Endothelial cell of umbilical vein (primary cell): ENCODE results near the gene DIAPH2. TPM values are rescaled to one million over a fixed set of nuclear protein-coding genes. Genes with fewer than 3 reads are reported as not detected.

Experiments
- BruUV-seq: library from RNA; stranded (reverse); fragments of 400-500 nt; replicated peaks from 2 replicates; lab custom pipeline; 2021; lab: Mats Ljungman, UMichigan
- CTCF ChIA-PET: fragments of 300-600, 350-600 bp; sonication (Branson Sonifier 250); formaldehyde crosslinking; loops from one replicate; lab custom pipeline; 2021; ENCODE audit warnings: antibody characterized with exemption, inconsistent platforms; lab: Charles Lee
- POLR2A ChIA-PET: fragments of 300-600, 350-600 bp; sonication (Branson Sonifier 250); formaldehyde crosslinking; loops from one replicate; lab custom pipeline; 2021; ENCODE audit warnings: antibody characterized with exemption, inconsistent platforms; lab: Charles Lee
- DNase-seq: peaks from one replicate; pipeline ENCODE4 v3.0.0-alpha.2; 2011; ENCODE audit warnings: low read depth, low spot score
- FAIRE-seq: peaks from 2 replicates; lab custom pipeline; 2011; peaks lifted over from hg19 to GRCh38; lab: Jason Lieb, UNC
- H2AFZ ChIP-seq: 2 replicates; pipeline ENCODE4 v1.6.0; 2012; ENCODE audit warnings: low read depth, low read length, control low read depth, inconsistent platforms
- H3K27ac ChIP-seq: 2 replicates; pipeline ENCODE4 v1.5.1; 2011; ENCODE audit warnings: low read depth, mild to moderate bottlenecking, control low read depth, low read length, moderate library complexity; ENCODE audit not compliant: insufficient read depth
- H3K27me3 ChIP-seq, 2 experiments: 2 replicates each; pipeline versions ENCODE4 v1.6.0 to v1.6.1; 2011; ENCODE audit warnings: low read length in 2 of 2, mixed read lengths in 1 of 2; ENCODE audit not compliant: control insufficient read depth in 2 of 2, insufficient read depth in 2 of 2
- H3K36me3 ChIP-seq, 2 experiments: 2 replicates in 1 of 2; 3 replicates in 1 of 2; pipeline ENCODE4 v1.5.1; 2011; ENCODE audit warnings: low read length in 2 of 2, mild to moderate bottlenecking in 1 of 2, moderate library complexity in 1 of 2; ENCODE audit not compliant: control insufficient read depth in 2 of 2, insufficient read depth in 2 of 2; ENCODE audit errors: extremely low read depth in 1 of 2
- H3K4me1 ChIP-seq: 3 replicates; pipeline ENCODE4 v1.5.1; 2011; ENCODE audit warnings: mild to moderate bottlenecking, low read length; ENCODE audit not compliant: control insufficient read depth, insufficient read depth; ENCODE audit errors: extremely low read depth
- H3K4me2 ChIP-seq: 2 replicates; pipeline ENCODE4 v1.6.1; 2011; ENCODE audit warnings: low read length, control low read depth, mixed read lengths; ENCODE audit not compliant: insufficient read depth
- H3K4me3 ChIP-seq, 3 experiments: fragments of 200-600 bp in 1 of 3; sonication (generic), shearing (Covaris generic) in 1 of 3; replicated peaks in 1 of 3; 2 replicates each; pipeline ENCODE4 v1.5.1; 2011 to 2016; ENCODE audit warnings: control low read depth in 3 of 3, low read length in 3 of 3, mild to moderate bottlenecking in 2 of 3, inconsistent platforms in 1 of 3, low read depth in 1 of 3, moderate library complexity in 1 of 3; ENCODE audit not compliant: insufficient read depth in 1 of 3
- H3K79me2 ChIP-seq: 2 replicates; pipeline ENCODE4 v1.6.0; 2012; ENCODE audit warnings: low read length, inconsistent platforms; ENCODE audit not compliant: control insufficient read depth, insufficient read depth
- H3K9ac ChIP-seq: replicated peaks from 2 replicates; pipeline ENCODE3; 2011; ENCODE audit warnings: low read length, control low read depth; ENCODE audit not compliant: insufficient read depth; ENCODE audit errors: extremely low read depth
- H3K9me1 ChIP-seq: replicated peaks from 3 replicates; pipeline ENCODE4 v1.6.0; 2011; ENCODE audit warnings: mild to moderate bottlenecking, low read length; ENCODE audit not compliant: control insufficient read depth, insufficient read depth; ENCODE audit errors: extremely low read depth
- H3K9me3 ChIP-seq: replicated peaks from 2 replicates; pipeline ENCODE4 v1.5.1; 2012; ENCODE audit warnings: low read length, inconsistent platforms; ENCODE audit not compliant: control insufficient read depth, insufficient read depth
- H4K20me1 ChIP-seq: replicated peaks from 2 replicates; pipeline ENCODE3; 2011; ENCODE audit warnings: mild to moderate bottlenecking, low read length; ENCODE audit not compliant: control insufficient read depth, insufficient read depth; ENCODE audit errors: extremely low read depth
- CTCF ChIP-seq, 2 donors: IDR thresholded peaks; 1 replicate in 1 of 2; 2 replicates in 1 of 2; pipeline ENCODE4 v1.5.1; 2011; ENCODE audit warnings: low read length in 2 of 2, mild to moderate bottlenecking in 2 of 2, moderate library complexity in 2 of 2, control low read depth in 1 of 2, inconsistent platforms in 1 of 2, low read depth in 1 of 2; ENCODE audit not compliant: insufficient read depth in 1 of 2; ENCODE audit errors: extremely low read depth in 1 of 2
- EZH2 ChIP-seq: IDR thresholded peaks from 2 replicates; pipeline ENCODE4 v1.6.1; 2012; ENCODE audit warnings: borderline replicate concordance, low read depth, mild to moderate bottlenecking, moderate library complexity, low read length, inconsistent platforms; ENCODE audit not compliant: severe bottlenecking
- FOS ChIP-seq: IDR thresholded peaks from 2 replicates; pipeline ENCODE4 v1.6.1; 2011; ENCODE audit warnings: mild to moderate bottlenecking, low read length, moderate library complexity, borderline replicate concordance; ENCODE audit not compliant: insufficient read depth
- GATA2 ChIP-seq: IDR thresholded peaks from 2 replicates; pipeline ENCODE4 v1.7.0; 2011; ENCODE audit warnings: low read depth, mild to moderate bottlenecking, moderate library complexity, mixed read lengths, low read length; ENCODE audit not compliant: insufficient read length, insufficient read depth
- JUN ChIP-seq: IDR thresholded peaks from 2 replicates; pipeline ENCODE4 v1.6.1; 2011; ENCODE audit warnings: borderline replicate concordance, low read depth; ENCODE audit not compliant: insufficient read length, insufficient read depth
- MAX ChIP-seq: IDR thresholded peaks from 2 replicates; pipeline ENCODE4 v1.6.1; 2011; ENCODE audit not compliant: insufficient read depth, insufficient read length
- MYC ChIP-seq: IDR thresholded peaks from one replicate; pipeline ENCODE4 v1.6.1; 2011; ENCODE audit warnings: mild to moderate bottlenecking, low read depth, low read length
- POLR2A ChIP-seq: IDR thresholded peaks from 2 replicates; pipeline ENCODE4 v1.6.1; 2012; ENCODE audit warnings: low read depth, mild to moderate bottlenecking, control low read depth, low read length
- POLR2AphosphoS5 ChIP-seq: IDR thresholded peaks from 2 replicates; pipeline ENCODE4 v1.6.1; 2012; ENCODE audit warnings: low read depth, mild to moderate bottlenecking, control low read depth, low read length, moderate library complexity; ENCODE audit not compliant: insufficient read depth
- dilution Hi-C: fragments of 300-500 bp; cut with MboI; formaldehyde crosslinking; loops from one replicate; pipeline ENCODE4 v1.15.0; 2019; ENCODE audit warnings: low sequenced_read_pairs; ENCODE audit not compliant: extremely low pct_ligation_motif_present
- intact Hi-C: fragments of 100-400 bp; cut with micrococcal nuclease; formaldehyde crosslinking; loops from one replicate; pipeline ENCODE4 v1.10.0; 2022
- polyA plus RNA-seq, 4 experiments: library from polyadenylated mRNA; depleted of rRNA in 3 of 4; stranded (reverse) in 3 of 4; unstranded in 1 of 4; fragments of >200 nt; gene quantifications; 2 replicates each; pipeline versions ENCODE4 v1.2.1 to v1.2.3, GENCODE V29; 2011 to 2012; ENCODE audit warnings: missing spikeins in 1 of 4
- total RNA-seq: library from RNA; stranded (reverse); gene quantifications from 2 replicates; pipeline ENCODE4 v1.2.3, GENCODE V29; 2021

Gene DIAPH2
- total and polyA plus RNA-seq, 2 donors (not counting 3 experiments of a cell fraction or from before 2014, with no cell fraction given), result 3.0 to 30.0 TPM

GRCh38 chrX:97524340-97524739, 839.7 kb downstream of the DIAPH2 start:
- no peak for FAIRE-seq
- intact Hi-C loops, result loop anchor here (10.0 kb wide), 1 partner anchor 290 kb away; no protein-coding TSS in a partner anchor
- POLR2A ChIA-PET, result interaction anchor here (1.0 kb wide), 1 partner anchor 39 kb away, joined by 3 read pairs; no protein-coding TSS in a partner anchor

More at GRCh38 chrX:97524340-97524739, 839.7 kb downstream of the DIAPH2 start:
- Histone ChIP-seq H3K27me3 (no peaks in the 10 kb centered on the region), H2AFZ (no peak overlapping the region), H3K4me1 (peaks cover 35% of the 10 kb centered on the region), H3K9me1 (no peaks in the 10 kb centered on the region), H3K27ac (peak overlapping the region; percentile 95), H3K9ac (peak overlapping the region; percentile 88), H3K36me3 (no peaks in the 10 kb centered on the region), H3K4me2 (peak overlapping the region; percentile 75), H3K4me3 (peak overlapping the region in 1 of 3 experiments; percentile 45), H4K20me1 (no peaks in the 10 kb centered on the region), H3K79me2 (no peaks in the 10 kb centered on the region), H3K9me3 (no peaks in the 10 kb centered on the region)
- BruUV-seq, result no TSS peak
- dilution Hi-C loops, result no loop called here
- CTCF ChIA-PET, result interaction anchor here (1.2 kb wide), 1 partner anchor 16 kb away, joined by 4 read pairs; no protein-coding TSS in a partner anchor
- TF ChIP-seq MYC (no peak), MAX (no peak), POLR2AphosphoS5 (no peak), CTCF (IDR thresholded peaks at IDR 0.05; ENCODE audit: extremely low read depth in 1 of 2, insufficient read depth in 1 of 2, low read depth in 1 of 2, low read length in 2 of 2) (no peak), EZH2 (no peak), JUN (no peak), GATA2 (no peak), POLR2A (no peak), FOS (no peak)
- DNase-seq, result peak; percentile 18
